ENCODE measurements around the gene RNU2-63P. TPM values are rescaled to one million over a fixed set of nuclear protein-coding genes. Genes with fewer than 3 reads are reported as not detected.
"Not testable (repeated sequence)": the region's sequence is repeated elsewhere in the genome, so short reads cannot be mapped to it uniquely, and the experiment has no call there.

The RNU2-63P gene
- total RNA-seq = 66.2 TPM in 1 of 2 replicates, not detected in the other

GRCh38 chr2:88016086-88016959 lies at the start of gene RNU2-63P:
TSS of gene RNU2-63P (minus strand) at chr2:88016547.
- peak; percentile 41 for DNase-seq (ENCODE audit: low read depth, low spot score)

GRCh38 chr2:88061295-88061694 lies 44.9 kb upstream of the RNU2-63P start:
- DNase-seq (ENCODE audit: low read depth, low spot score) = no peak

GRCh38 chr2:88060907-88061275 lies 44.5 kb upstream of the RNU2-63P start:
- no peak for DNase-seq (ENCODE audit: low read depth, low spot score)

GRCh38 chr2:88059979-88060906 lies 43.9 kb upstream of the RNU2-63P start:
- no peak for DNase-seq (ENCODE audit: low read depth, low spot score)

GRCh38 chr2:88058191-88058590 lies 41.8 kb upstream of the RNU2-63P start:
- no peak for DNase-seq (ENCODE audit: low read depth, low spot score)

GRCh38 chr2:88057437-88057844 lies 41.1 kb upstream of the RNU2-63P start:
- no peak for DNase-seq (ENCODE audit: low read depth, low spot score)

GRCh38 chr2:88055371-88056128 lies 39.2 kb upstream of the RNU2-63P start, which contains the start of gene KRCC1:
TSS of gene KRCC1 (minus strand) at chr2:88055783. CDS start at chr2:88028563, 27,220 bp downstream.
- DNase-seq (ENCODE audit: low read depth, low spot score) = peak; percentile 75

- no peak for DNase-seq (ENCODE audit: low read depth, low spot score)
These were observed 38.5 kb upstream of the RNU2-63P start for GRCh38 chr2:88054782-88055370.

GRCh38 chr2:88053934-88054781 lies 37.8 kb upstream of the RNU2-63P start:
- DNase-seq (ENCODE audit: low read depth, low spot score) = no peak

- no peak for DNase-seq (ENCODE audit: low read depth, low spot score)
These were observed 36.9 kb upstream of the RNU2-63P start for GRCh38 chr2:88053296-88053695.

- DNase-seq (ENCODE audit: low read depth, low spot score) = no peak
These were observed 35.4 kb upstream of the RNU2-63P start for GRCh38 chr2:88051792-88052191.

- no peak for DNase-seq (ENCODE audit: low read depth, low spot score)
These were observed 33.3 kb upstream of the RNU2-63P start for GRCh38 chr2:88049622-88050021.

GRCh38 chr2:88048541-88048940 lies 32.2 kb upstream of the RNU2-63P start:
- DNase-seq (ENCODE audit: low read depth, low spot score) = no peak

GRCh38 chr2:88045561-88045960 lies 29.2 kb upstream of the RNU2-63P start:
- not testable (repeated sequence) for DNase-seq (ENCODE audit: low read depth, low spot score)

GRCh38 chr2:88042476-88042875 lies 26.1 kb upstream of the RNU2-63P start:
- DNase-seq (ENCODE audit: low read depth, low spot score) = no peak

- DNase-seq (ENCODE audit: low read depth, low spot score) = no peak
These were observed 22.1 kb upstream of the RNU2-63P start for GRCh38 chr2:88038263-88039105.

GRCh38 chr2:88036606-88037005 lies 20.3 kb upstream of the RNU2-63P start:
- no peak for DNase-seq (ENCODE audit: low read depth, low spot score)

GRCh38 chr2:88036182-88036581 lies 19.8 kb upstream of the RNU2-63P start:
- no peak for DNase-seq (ENCODE audit: low read depth, low spot score)

- DNase-seq (ENCODE audit: low read depth, low spot score) = no peak
These were observed 15.8 kb upstream of the RNU2-63P start for GRCh38 chr2:88032070-88032702.
